K562 treated with DMSO at 1 percent for 4 hours (cell line): ENCODE measurements around the gene BBS4. TPM values are rescaled to one million over a fixed set of nuclear protein-coding genes. Genes with fewer than 3 reads are reported as not detected.

Source experiments
- total RNA-seq: library from RNA; unstranded; fragments of 300-600 nt; gene quantifications from 2 replicates; pipeline ENCODE4 v1.2.3, GENCODE V29; 2022; ENCODE audit not compliant: insufficient read depth

Gene BBS4, protein sequence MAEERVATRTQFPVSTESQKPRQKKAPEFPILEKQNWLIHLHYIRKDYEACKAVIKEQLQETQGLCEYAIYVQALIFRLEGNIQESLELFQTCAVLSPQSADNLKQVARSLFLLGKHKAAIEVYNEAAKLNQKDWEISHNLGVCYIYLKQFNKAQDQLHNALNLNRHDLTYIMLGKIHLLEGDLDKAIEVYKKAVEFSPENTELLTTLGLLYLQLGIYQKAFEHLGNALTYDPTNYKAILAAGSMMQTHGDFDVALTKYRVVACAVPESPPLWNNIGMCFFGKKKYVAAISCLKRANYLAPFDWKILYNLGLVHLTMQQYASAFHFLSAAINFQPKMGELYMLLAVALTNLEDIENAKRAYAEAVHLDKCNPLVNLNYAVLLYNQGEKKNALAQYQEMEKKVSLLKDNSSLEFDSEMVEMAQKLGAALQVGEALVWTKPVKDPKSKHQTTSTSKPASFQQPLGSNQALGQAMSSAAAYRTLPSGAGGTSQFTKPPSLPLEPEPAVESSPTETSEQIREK
- total RNA-seq, result 26.4 and 35.5 TPM in 2 replicates

DNA sequence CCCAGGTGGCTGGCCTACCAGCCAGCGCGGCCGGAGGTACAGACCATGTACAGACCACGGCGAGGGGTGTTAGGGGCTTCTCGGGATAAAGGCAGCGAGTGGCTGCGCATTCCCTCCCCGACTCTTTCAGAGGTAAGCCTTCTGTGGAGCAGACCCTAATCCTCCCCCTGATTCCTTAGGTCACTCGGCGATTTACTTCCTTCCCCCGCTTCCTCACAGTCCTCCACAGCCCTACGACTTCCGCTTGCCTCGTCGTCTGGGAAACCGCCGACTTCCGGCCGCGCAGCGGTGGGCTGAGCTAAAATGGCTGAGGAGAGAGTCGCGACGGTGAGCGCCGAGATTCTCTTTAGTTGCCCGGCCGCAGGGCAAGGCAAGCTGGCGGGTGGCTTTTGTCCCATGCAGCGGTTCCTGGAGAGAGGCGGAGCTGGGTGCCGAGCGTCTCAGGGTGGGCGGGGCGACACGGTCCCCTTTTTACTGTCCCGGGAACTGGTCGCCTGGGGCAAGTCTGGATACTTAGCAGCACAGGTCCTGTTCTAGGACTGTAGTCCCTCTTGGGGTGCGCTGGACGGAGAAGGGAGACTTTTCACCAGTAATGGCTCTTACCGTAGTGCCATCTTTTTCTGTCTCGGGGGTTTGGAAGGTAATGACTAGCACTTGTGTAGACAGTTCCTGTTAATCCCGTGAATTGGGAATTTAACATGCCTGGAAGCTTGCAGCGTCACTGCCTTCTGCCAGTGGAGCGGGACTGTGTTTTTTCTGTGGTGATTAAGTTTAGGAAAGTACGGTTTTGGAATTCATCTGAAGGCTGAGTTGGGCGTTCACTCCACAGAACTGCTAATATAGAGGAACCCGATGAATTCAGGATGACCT is at the start of gene BBS4, which contains the start of gene HIGD2B:
TSS of gene BBS4 (plus strand) at position 283 of the 870 bp plus-strand sequence. CDS start at position 304, 21 bp downstream.
TSS of gene HIGD2B (minus strand) at position 258 of the 870 bp plus-strand sequence. CDS start 9,808 bp downstream, outside the sequence.

DNA sequence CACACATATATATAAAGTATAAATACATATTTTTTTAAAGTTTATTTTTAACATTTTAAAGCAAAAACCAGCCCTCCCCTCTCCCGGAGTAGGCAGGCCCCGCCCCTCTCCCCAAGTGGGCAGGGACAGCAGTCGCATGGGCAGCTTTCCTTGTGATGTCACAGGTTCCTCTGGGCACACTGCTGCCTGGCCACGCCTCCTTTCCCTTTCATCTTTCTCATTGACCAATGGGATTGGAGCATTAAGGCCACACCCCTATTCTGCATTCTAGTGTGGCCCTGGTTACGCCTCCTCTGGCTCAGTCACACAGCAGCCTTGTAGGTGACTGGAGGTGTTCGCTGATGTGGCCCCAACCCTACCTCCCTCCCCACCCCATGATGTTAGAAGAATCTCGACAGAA is 31.6 kb upstream of the BBS4 start, which contains the start of gene GOLGA6B:
TSS of gene GOLGA6B (plus strand) at position 301 of the 400 bp plus-strand sequence. CDS start at position 342, 41 bp downstream.

DNA sequence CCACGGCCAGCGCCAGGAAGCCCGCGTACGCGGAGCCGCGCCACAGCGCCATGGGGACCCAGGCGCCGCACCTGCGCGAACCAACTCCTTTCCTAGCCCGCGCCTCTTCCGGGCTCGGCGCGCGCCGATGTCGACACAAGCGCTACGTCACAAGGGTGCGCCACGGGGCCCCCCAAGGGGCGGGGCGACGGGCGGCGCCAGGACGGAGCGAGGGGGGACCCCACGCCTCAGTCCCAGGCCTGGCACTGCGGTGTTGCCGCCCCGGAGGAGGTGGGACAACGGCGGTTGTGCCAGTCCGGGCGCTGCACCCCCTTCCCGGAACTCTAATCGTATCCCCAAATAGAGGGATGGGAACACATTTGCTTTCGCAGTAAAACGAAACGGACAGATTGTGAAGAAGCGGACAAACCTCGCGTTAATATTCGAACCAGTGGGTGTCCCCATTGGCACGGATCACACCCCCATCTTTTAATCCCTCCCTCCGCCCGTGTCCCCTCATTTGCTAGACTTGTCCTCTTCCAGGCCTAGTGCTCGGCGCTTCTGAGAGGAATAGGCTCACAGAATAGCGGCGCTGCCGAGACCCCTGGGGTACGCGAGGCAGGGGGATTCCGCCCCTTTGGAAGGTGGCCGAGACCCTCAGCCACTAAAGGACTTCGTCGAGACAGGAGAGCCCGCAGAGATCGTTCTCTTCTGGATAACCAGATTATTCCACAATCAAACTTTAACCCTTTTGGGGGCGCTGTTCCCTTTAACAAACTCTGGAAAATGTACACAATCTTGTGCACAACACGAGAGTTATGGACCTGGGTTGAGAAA is 97.8 kb downstream of the BBS4 start, which contains the start of gene ADPGK:
TSS of gene ADPGK (minus strand) at position 119 of the 816 bp plus-strand sequence. CDS start at position 52, 67 bp downstream.

Other genes starting within 250 kb of the BBS4 start
- 20.0 and 40.7 TPM in 2 replicates for gene ARIH1, start 211.9 kb upstream of the BBS4 start, total RNA-seq
- not detected in 2 replicates for gene GOLGA6B, start 31.5 kb upstream of the BBS4 start, total RNA-seq
- gene HIGD2B, start within 50 bp of the BBS4 start, total RNA-seq, result not detected in 2 replicates
- 45.5 and 49.9 TPM in 2 replicates for gene ADPGK, start 97.6 kb downstream of the BBS4 start, total RNA-seq